ENCODE results near the gene FAP.

Gene FAP

GRCh38 chr2:162185541-162186232 lies 57.6 kb downstream of the FAP start:
- no peak for DNase-seq (ENCODE audit: low spot score)

- DNase-seq (ENCODE audit: low spot score): no peak
These were observed 58.3 kb downstream of the FAP start for GRCh38 chr2:162184821-162185450.

GRCh38 chr2:162184359-162184758 lies 58.9 kb downstream of the FAP start:
- DNase-seq (ENCODE audit: low spot score): no peak

GRCh38 chr2:162182395-162182794 lies 60.9 kb downstream of the FAP start:
- no peak for DNase-seq (ENCODE audit: low spot score)

- no peak for DNase-seq (ENCODE audit: low spot score)
These were observed 65.9 kb downstream of the FAP start for GRCh38 chr2:162177301-162177700.

GRCh38 chr2:162175714-162176113 lies 67.5 kb downstream of the FAP start:
- DNase-seq (ENCODE audit: low spot score): no peak

- no peak for DNase-seq (ENCODE audit: low spot score)
These were observed 68.5 kb downstream of the FAP start for GRCh38 chr2:162174746-162175145.

GRCh38 chr2:162172802-162173370 lies 70.4 kb downstream of the FAP start:
- no peak for DNase-seq (ENCODE audit: low spot score)

- DNase-seq (ENCODE audit: low spot score): no peak
These were observed 76.5 kb downstream of the FAP start for GRCh38 chr2:162166745-162167144.

- no peak for DNase-seq (ENCODE audit: low spot score)
These were observed 77.1 kb downstream of the FAP start for GRCh38 chr2:162166174-162166573.

- DNase-seq (ENCODE audit: low spot score): no peak
These were observed 78.4 kb downstream of the FAP start for GRCh38 chr2:162164802-162165201.

- no peak for DNase-seq (ENCODE audit: low spot score)
These were observed 83.8 kb downstream of the FAP start for GRCh38 chr2:162159446-162159845.

GRCh38 chr2:162156149-162156548 lies 87.1 kb downstream of the FAP start:
- DNase-seq (ENCODE audit: low spot score): no peak

- DNase-seq (ENCODE audit: low spot score): no peak
These were observed 88.2 kb downstream of the FAP start for GRCh38 chr2:162155093-162155492.

GRCh38 chr2:162153608-162154224 lies 89.5 kb downstream of the FAP start:
- DNase-seq (ENCODE audit: low spot score): peak; percentile 64

GRCh38 chr2:162152147-162152546 lies 91.1 kb downstream of the FAP start, which contains the start of gene GCG:
Gene GCG (minus strand): TSS chr2:162152247. CDS start chr2:162149178, 3,069 bp downstream.
- DNase-seq (ENCODE audit: low spot score): no peak

- DNase-seq (ENCODE audit: low spot score): no peak
These were observed 93.3 kb downstream of the FAP start for GRCh38 chr2:162149940-162150339.

GRCh38 chr2:162149466-162149865 lies 93.8 kb downstream of the FAP start:
- no peak for DNase-seq (ENCODE audit: low spot score)

GRCh38 chr2:162148956-162149355 lies 94.3 kb downstream of the FAP start:
- DNase-seq (ENCODE audit: low spot score): no peak

GRCh38 chr2:162143969-162144368 lies 99.3 kb downstream of the FAP start:
- DNase-seq (ENCODE audit: low spot score): no peak

- no peak for DNase-seq (ENCODE audit: low spot score)
These were observed 104.9 kb downstream of the FAP start for GRCh38 chr2:162138310-162138709.

- no peak for DNase-seq (ENCODE audit: low spot score)
These were observed 115.8 kb downstream of the FAP start for GRCh38 chr2:162127422-162127821.

GRCh38 chr2:162126527-162126926 lies 116.7 kb downstream of the FAP start:
- no peak for DNase-seq (ENCODE audit: low spot score)

Data from SW480 (cell line).